SJCRH30 (cell line): ENCODE results near the gene SLX4IP. TPM values are rescaled to one million over a fixed set of nuclear protein-coding genes. Genes with fewer than 3 reads are reported as not detected.

ENCODE experiments used
- DNase-seq, 2 experiments: peaks; one replicate each; pipeline ENCODE4 v3.0.0-alpha.2; 2015 to 2020
- H3K27ac ChIP-seq: fragments of 250-450 bp; sonication (Bioruptor Pico); 2 replicates; pipeline ENCODE4 v1.5.1; 2020; ENCODE audit warnings: mild to moderate bottlenecking, moderate library complexity
- H3K27me3 ChIP-seq: fragments of 250-450 bp; sonication (Bioruptor Pico); 2 replicates; pipeline ENCODE4 v1.5.1; 2020; ENCODE audit warnings: mild to moderate bottlenecking, moderate library complexity
- H3K36me3 ChIP-seq: fragments of 250-450 bp; sonication (Bioruptor Pico); 2 replicates; pipeline ENCODE4 v1.5.1; 2020; ENCODE audit warnings: mild to moderate bottlenecking, moderate library complexity
- H3K4me1 ChIP-seq: fragments of 250-450 bp; sonication (Bioruptor Pico); 2 replicates; pipeline ENCODE4 v1.5.1; 2020; ENCODE audit warnings: mild to moderate bottlenecking, moderate library complexity
- H3K4me3 ChIP-seq: fragments of 250-450 bp; sonication (Bioruptor Pico); 2 replicates; pipeline ENCODE4 v1.5.1; 2020; ENCODE audit warnings: mild to moderate bottlenecking, moderate library complexity
- H3K9me3 ChIP-seq: fragments of 250-450 bp; sonication (Bioruptor Pico); replicated peaks from 2 replicates; pipeline ENCODE4 v1.5.1; 2020; ENCODE audit warnings: mild to moderate bottlenecking, moderate library complexity
- total RNA-seq: library from RNA; depleted of rRNA; stranded (reverse); fragments of >200 nt; shearing (Covaris generic); gene quantifications from 2 replicates; pipeline ENCODE4 v1.2.3, GENCODE V29; 2014

Gene SLX4IP
- total RNA-seq, 1 experiment from 2014 or later, result 11.5 TPM

DNA sequence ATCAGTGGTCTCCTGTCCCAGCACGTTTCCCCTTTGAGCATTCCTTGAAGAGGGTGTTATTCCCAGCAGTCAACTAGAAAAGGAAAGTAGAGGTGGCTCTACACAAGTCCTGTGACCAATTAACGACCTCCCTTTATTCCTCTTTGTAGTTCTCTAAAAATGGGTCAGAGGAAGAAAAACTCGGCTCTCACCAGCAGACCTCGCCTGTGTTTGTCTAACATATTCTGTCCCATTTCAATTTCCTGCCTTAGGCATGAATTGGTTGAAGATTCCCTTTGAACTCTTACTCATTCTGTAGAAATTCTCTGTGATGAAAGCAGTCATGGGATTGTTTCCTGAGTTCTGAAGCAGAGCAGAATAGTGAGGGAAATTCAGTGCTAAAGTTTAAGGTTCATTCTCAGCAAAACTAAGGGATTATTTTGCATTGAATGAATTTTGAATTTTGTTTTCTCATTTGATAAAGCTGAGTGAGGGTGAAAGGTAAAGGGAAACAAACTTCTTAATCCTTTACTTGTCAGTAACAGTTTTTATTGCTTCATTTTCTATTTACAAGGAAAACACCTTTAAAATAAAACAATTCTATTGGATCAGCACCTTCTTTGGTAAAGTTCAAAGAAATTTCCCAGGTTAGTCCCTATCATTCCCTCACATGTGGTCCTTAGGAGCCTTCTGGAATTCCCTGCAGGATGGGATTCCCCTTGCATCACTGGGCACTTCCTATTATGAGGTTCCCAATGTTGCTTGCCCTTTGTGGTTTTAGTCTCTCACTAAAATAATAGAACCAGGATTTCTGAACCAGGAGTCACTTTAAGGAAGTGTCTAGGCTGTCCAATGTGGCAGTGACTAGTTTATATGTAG lies 105.8 kb downstream of the SLX4IP start:
- no peaks in the 10 kb centered on the region for H3K9me3 ChIP-seq
- no peak for DNase-seq
- H3K4me1 ChIP-seq, result peaks cover 15% of the 10 kb centered on the region

DNA sequence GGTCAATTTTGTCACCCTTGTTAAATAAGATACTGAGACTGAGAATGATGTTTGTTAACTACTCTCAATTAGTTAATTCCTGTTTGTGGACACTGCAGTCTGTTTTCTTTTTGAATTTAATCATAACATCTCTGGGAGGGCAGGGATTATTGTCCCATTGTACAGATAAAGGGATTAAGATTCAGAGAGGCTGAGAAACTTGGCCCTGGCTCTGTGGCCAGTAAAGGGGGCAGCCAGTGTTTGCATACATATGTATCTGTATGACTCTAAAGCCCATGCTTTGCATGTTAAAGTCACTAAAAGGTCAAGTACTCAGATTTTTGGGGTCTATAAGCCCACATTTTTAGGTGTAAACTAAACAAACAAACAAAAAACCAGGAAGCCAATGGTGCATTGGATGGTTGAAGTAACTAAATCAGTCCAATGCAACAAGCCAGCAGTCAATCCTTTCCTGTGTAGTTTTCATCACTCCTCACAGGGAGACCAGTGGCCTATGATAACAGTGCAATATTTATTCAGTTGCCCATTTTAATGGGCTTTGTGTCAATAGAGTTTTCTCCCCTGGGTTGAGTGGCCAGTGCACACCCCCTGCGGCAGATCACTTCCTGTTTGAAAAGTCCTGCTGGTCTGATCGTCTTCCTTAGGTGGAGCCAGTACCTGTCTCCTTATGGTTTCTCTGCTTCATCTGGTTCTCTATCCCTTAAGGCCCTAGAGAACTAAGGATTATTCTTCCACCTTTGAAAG lies 106.7 kb downstream of the SLX4IP start:
- Histone ChIP-seq H3K36me3 (no peaks in the 10 kb centered on the region), H3K27me3 (no peaks in the 10 kb centered on the region), H3K4me1 (peaks cover 15% of the 10 kb centered on the region), H3K27ac (no peak overlapping the region), H3K9me3 (no peaks in the 10 kb centered on the region), H3K4me3 (no peak overlapping the region)
- peak in 1 of 2 experiments; percentile 22 for DNase-seq

More for the DNA sequence above, 105.8 kb downstream of the SLX4IP start:
- H3K27me3 ChIP-seq, result no peaks in the 10 kb centered on the region
- H3K36me3 ChIP-seq, result no peaks in the 10 kb centered on the region
- H3K27ac ChIP-seq, result no peak overlapping the region
- H3K4me3 ChIP-seq, result no peak overlapping the region

DNA sequence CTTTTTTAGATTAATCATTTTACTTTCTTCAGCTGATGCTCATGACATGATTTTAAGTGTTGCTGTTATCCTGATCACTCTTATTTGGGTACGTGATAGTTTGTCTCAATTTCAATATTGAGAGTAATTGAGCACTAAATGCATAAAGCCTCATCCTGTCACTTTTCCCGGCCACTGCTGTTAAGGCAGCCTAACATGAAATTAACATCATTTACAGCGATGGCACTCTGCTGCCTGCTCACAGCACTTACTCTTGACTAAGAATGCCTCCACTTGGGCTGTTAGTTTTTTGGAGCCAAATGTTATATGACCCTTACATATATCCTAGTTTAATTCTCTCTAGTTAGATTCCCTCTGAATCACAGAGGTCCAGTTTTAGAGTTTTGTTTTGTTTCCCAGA lies 107.3 kb downstream of the SLX4IP start:
- H3K27ac ChIP-seq, result no peak overlapping the region
- peaks cover 15% of the 10 kb centered on the region for H3K4me1 ChIP-seq
- no peak overlapping the region for H3K4me3 ChIP-seq
- no peaks in the 10 kb centered on the region for H3K27me3 ChIP-seq
- H3K9me3 ChIP-seq, result no peaks in the 10 kb centered on the region
- H3K36me3 ChIP-seq, result no peaks in the 10 kb centered on the region
- DNase-seq, result no peak

- Histone ChIP-seq H3K4me3 (no peak overlapping the region), H3K27ac (no peak overlapping the region), H3K9me3 (no peaks in the 10 kb centered on the region), H3K4me1 (peaks cover 7% of the 10 kb centered on the region; the same call in 1 of the 2 replicates), H3K27me3 (no peaks in the 10 kb centered on the region), H3K36me3 (no peaks in the 10 kb centered on the region)
- no peak for DNase-seq
Measured at GRCh38 chr20:10543480-10543879, 108.4 kb downstream of the SLX4IP start.

- no peak for DNase-seq
- H3K4me1 ChIP-seq, result no peaks in the 10 kb centered on the region
- no peak overlapping the region for H3K4me3 ChIP-seq
Measured at GRCh38 chr20:10547276-10548114, 112.4 kb downstream of the SLX4IP start.

DNA sequence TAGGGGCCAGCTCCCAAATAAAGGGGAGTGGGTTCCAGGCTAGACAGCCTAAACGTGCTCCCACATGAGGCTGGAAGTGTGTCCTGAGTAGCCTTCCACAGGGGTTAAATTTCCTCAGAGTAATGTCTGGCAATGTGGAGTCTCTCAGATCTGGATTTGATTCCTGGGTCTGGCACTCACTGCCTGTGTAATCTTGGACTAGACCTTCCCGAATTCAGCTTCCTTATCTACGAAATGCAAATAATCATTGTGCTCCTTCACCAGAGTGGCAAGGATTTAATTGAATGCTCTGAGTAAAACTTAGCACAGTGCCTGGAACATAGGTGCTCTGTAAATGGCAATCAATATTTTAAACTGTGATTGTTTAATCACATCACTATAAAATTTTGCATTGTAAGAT lies 114.4 kb downstream of the SLX4IP start:
- Histone ChIP-seq H3K27me3 (no peaks in the 10 kb centered on the region), H3K27ac (no peak overlapping the region), H3K4me3 (no peak overlapping the region), H3K4me1 (no peaks in the 10 kb centered on the region), H3K36me3 (no peaks in the 10 kb centered on the region), H3K9me3 (no peaks in the 10 kb centered on the region)
- no peak for DNase-seq

More at GRCh38 chr20:10547276-10548114, 112.4 kb downstream of the SLX4IP start:
- H3K36me3 ChIP-seq, result no peaks in the 10 kb centered on the region
- H3K9me3 ChIP-seq, result no peaks in the 10 kb centered on the region
- H3K27me3 ChIP-seq, result no peaks in the 10 kb centered on the region
- H3K27ac ChIP-seq, result no peak overlapping the region

DNA sequence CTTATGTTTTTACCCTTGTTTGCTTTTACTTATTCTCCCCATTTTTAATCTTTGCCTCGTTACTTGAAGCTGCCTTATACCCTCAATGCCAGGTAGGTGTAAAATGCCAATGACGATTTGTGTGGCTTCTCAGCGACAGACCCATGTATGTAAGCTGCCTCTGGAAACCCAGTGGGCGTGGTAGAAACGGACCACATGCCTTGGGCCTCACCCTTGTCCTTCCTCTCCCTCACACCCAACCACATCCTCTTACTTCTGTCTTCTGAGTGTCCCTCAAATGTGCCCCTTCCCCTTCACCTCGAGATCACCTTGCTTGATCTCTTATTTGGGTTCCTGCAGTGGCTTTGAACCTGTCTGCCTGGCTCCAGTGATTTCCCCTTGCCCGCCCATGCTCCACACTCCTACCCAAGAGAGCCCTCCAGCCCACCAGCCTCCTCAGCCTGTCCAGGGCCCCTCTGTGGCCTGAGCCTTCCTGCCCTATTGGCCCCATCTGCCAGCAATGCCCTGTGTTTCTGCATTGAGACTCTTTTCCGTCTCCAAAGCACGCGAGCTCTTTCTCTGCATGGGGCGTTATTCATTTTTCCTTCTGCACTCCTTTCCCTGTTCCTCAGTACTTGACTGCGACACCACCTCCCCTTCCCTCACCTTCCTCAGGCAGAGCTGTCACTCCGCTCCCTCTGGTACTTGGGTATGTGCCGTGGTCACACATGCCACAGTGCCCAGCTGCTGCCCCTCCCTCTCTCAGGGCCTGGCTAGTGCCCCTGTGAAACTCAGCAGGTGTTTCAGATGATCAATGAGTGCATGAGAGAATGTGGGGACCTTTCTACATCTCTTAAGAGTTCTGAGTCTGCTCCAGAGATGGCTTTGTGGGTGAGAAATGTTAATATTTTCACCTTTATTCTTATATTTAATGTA lies 115.4 kb downstream of the SLX4IP start:
- Histone ChIP-seq H3K27ac (no peak overlapping the region), H3K9me3 (no peaks in the 10 kb centered on the region), H3K36me3 (no peaks in the 10 kb centered on the region), H3K27me3 (no peaks in the 10 kb centered on the region), H3K4me3 (no peak overlapping the region), H3K4me1 (no peaks in the 10 kb centered on the region)
- DNase-seq, result no peak

DNA sequence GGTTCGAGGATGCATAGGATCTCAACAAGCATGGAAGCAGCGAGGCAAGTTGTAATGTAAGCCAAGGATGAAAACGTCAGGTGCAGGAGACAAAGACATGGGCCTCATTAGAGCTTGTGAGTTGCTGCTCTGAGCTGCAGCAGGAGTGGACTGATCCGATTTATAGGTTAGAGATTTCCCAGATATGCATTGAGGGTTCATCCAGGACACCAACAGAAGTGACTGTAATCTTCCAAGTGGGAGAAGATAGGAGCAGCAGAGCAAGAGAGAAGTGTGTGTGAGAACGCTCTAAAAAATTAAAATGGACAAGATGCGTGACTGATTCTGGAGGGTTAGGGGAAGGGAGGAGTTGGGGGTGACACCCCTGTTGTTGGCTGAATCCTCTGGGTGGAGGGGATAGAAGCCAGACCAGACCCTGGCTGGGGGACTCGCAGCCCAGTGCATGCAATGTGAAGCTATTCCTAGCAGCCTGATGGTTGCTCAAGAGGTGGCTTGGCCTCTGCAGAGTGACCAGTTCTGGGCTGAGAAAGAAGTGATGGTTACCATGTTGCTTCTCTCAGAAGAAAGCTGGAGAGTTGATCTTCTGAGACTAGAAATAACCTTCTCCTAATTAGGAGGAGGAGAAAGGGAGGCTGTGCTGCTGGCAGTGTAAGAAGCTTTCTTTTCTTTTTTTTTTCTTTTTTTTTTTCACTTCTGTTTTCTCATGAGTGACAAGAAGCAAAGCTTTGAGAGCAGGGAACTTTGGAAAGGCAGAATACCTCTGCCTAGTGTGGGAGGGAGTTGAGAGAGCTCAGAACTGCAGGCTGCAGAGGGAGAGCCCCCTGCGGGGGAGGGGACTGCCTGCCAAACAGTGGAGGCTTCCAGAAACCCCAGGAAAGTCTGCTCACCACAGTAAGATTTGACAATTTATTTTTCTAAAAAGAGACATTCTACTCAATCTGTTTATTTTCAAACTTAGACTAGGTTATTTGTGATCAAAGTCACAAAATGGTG lies 116.9 kb downstream of the SLX4IP start:
- no peaks in the 10 kb centered on the region for H3K27me3 ChIP-seq
- no peaks in the 10 kb centered on the region for H3K36me3 ChIP-seq
- DNase-seq, result no peak
- H3K9me3 ChIP-seq, result no peaks in the 10 kb centered on the region
- H3K4me1 ChIP-seq, result no peaks in the 10 kb centered on the region
- H3K27ac ChIP-seq, result no peak overlapping the region
- no peak overlapping the region for H3K4me3 ChIP-seq

DNA sequence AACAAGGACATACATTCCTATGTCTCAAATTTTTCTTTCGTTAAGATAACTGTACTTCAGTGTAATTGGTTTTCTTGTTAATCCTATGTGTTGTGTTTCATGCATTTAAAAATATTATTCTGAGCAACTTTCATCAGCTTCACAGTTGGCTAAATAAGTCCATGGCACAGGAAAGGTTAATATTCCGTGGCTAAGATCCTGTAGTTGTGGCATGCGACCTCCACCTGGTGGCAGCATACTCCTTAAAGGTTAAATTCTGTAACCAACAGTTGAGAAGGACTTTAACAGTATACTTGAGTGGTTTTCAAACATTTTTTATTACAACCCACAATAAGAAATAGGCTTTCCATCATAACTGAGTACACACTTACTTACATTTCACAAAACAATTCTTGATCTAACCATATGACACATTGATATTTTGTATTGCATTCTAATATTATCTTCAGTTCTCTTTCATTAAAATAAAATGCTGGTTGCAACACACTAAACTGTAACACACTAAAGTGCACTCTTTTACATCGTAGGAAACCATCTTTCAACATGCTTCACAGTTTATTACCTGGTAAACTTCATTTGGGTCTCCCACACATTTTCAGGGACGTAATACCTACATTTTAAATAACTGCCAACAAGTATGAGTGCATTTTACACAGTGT lies 118.3 kb downstream of the SLX4IP start:
- H3K27me3 ChIP-seq, result no peaks in the 10 kb centered on the region
- no peaks in the 10 kb centered on the region for H3K36me3 ChIP-seq
- no peak overlapping the region for H3K4me3 ChIP-seq
- H3K4me1 ChIP-seq, result no peaks in the 10 kb centered on the region
- DNase-seq, result peak; percentile 68 to 79
- H3K27ac ChIP-seq, result no peak overlapping the region
- H3K9me3 ChIP-seq, result no peaks in the 10 kb centered on the region

GRCh38 chr20:10554285-10554684 lies 119.2 kb downstream of the SLX4IP start:
- Histone ChIP-seq H3K9me3 (no peaks in the 10 kb centered on the region), H3K36me3 (no peaks in the 10 kb centered on the region), H3K27ac (no peak overlapping the region), H3K4me3 (no peak overlapping the region), H3K27me3 (no peaks in the 10 kb centered on the region), H3K4me1 (no peaks in the 10 kb centered on the region)
- no peak for DNase-seq

DNA sequence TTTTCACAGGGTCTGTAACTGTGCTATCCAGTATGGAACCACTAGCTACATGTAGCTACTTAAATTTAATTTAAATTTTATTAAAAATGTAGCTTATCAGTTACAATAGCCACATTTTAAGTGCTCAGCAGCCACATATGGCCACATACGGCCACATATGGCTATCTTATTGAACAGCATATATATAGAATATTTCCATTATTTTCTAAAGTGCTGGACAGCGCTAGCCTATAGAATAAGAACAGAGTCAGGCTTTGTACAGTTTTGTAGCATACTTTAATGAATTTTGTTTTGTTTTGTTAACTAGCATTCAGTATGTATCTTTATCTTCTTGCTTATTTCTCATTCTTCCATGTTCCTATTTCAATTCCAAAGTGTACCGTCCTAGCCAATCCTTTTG lies 120.3 kb downstream of the SLX4IP start:
- H3K27me3 ChIP-seq, result no peaks in the 10 kb centered on the region
- H3K4me3 ChIP-seq, result no peak overlapping the region
- no peak overlapping the region for H3K27ac ChIP-seq
- no peaks in the 10 kb centered on the region for H3K36me3 ChIP-seq
- no peaks in the 10 kb centered on the region for H3K4me1 ChIP-seq
- H3K9me3 ChIP-seq, result no peaks in the 10 kb centered on the region
- DNase-seq, result no peak

DNA sequence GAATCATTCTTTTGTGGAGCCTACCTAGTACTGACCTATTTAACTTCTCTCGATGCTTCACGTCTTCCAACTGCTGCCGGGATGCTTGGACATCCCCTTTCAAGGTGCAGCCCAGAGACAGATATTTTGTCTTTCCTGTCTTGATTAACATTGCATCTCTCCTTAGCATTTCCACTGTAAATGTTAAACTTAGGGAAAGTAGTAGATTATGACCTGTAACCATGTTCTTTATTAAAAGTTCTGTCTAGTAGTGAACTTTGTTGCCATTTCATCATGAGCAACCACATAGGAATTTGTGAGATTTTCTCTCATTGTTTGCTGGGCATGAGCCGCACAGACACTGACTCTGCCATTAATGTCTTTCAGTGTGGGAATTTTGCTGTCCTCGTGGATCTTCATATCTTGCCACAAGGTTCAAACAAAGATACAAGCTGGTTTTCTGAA lies 120.8 kb downstream of the SLX4IP start:
- no peak for DNase-seq
- no peak overlapping the region for H3K27ac ChIP-seq

More for the DNA sequence above, 120.8 kb downstream of the SLX4IP start:
- H3K27me3 ChIP-seq, result no peaks in the 10 kb centered on the region
- H3K36me3 ChIP-seq, result no peaks in the 10 kb centered on the region
- no peaks in the 10 kb centered on the region for H3K9me3 ChIP-seq
- H3K4me1 ChIP-seq, result no peaks in the 10 kb centered on the region
- H3K4me3 ChIP-seq, result no peak overlapping the region
